Loucy (cell line): Measurements from ENCODE around the gene FHOD1.

Experiments
- CTCF ChIP-seq: fragments of 200-600 bp; sonication (generic); conservative IDR thresholded peaks from 2 replicates; pipeline ENCODE4 v1.5.1; 2014; ENCODE audit warnings: mild to moderate bottlenecking, antibody characterized with exemption, low read length
- EZH2phosphoT487 ChIP-seq: fragments of 200-600 bp; IDR thresholded peaks from 2 replicates; pipeline ENCODE4 v1.6.1; 2018; ENCODE audit warnings: antibody characterized with exemption, mild to moderate bottlenecking, moderate library complexity, borderline replicate concordance

- TF ChIP-seq CTCF (no peak), EZH2phosphoT487 (no peak)
These were observed 8.4 kb upstream of the FHOD1 start for GRCh38 chr16:67255553-67256221.
